ENCODE data around the gene OTUD1. TPM values are rescaled to one million over a fixed set of nuclear protein-coding genes. Genes with fewer than 3 reads are reported as not detected.

The OTUD1 gene
- total RNA-seq, 3 donors from 2014 or later: 14.3 to 19.9 (median 19.6) TPM

DNA sequence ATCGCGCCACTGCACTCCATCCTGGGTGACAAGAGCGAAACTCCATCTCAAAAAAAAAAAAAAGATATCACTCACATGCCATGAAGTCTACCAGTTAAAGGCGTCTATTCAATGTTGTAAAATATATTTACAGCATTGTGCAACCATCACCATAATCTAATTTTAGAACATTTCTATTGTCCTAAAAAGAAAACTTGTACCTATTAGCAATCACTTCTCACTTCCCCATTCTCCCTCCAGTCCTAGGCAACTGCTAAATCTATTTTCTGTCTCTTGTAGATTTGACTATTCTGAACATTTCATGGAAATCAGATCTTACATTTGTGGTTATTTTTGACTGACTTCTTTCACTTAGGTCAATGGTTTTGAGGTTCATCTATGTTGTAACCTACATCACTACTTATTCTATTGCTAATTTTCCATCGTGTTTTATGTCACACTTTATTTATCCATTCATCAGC lies 25.2 kb upstream of the OTUD1 start:
- Mint-ChIP-seq H3K9me3 (no peaks in the 10 kb centered on the region), H3K4me1 (ENCODE audit: low read depth) (peaks cover 21% of the 10 kb centered on the region), H3K4me3 (no peak overlapping the region), H3K36me3 (ENCODE audit: insufficient read depth) (no peaks in the 10 kb centered on the region), H3K27me3 (ENCODE audit: low read depth) (no peaks in the 10 kb centered on the region)
- DNase-seq: no peak
- ATAC-seq: peak in 1 of 2 donors; percentile 48

DNA sequence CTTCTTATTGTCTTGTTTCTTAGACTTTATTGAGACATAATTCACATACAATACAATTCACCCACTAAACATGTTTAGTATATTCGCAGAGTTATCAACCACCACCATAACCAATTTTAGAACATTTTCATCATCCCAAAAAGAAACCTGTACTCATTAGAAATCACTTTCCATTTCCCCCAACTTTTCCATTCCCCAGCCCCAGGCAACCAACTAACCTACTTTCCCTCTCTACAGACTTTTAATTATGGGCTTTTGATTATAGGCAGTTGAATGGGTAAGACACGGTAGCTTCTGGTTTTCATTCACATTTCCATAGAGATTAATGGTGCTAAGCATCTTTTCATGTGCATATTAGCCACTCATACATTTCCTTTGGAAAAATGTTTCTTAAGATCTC lies 24.2 kb upstream of the OTUD1 start:
- H3K4me3 Mint-ChIP-seq: no peak overlapping the region
- no peak for DNase-seq
- H3K36me3 Mint-ChIP-seq (ENCODE audit: insufficient read depth): no peaks in the 10 kb centered on the region
- H3K9me3 Mint-ChIP-seq: no peaks in the 10 kb centered on the region
- H3K4me1 Mint-ChIP-seq (ENCODE audit: low read depth): peaks cover 21% of the 10 kb centered on the region
- no peaks in the 10 kb centered on the region for H3K27me3 Mint-ChIP-seq (ENCODE audit: low read depth)
- ATAC-seq: no peak

DNA sequence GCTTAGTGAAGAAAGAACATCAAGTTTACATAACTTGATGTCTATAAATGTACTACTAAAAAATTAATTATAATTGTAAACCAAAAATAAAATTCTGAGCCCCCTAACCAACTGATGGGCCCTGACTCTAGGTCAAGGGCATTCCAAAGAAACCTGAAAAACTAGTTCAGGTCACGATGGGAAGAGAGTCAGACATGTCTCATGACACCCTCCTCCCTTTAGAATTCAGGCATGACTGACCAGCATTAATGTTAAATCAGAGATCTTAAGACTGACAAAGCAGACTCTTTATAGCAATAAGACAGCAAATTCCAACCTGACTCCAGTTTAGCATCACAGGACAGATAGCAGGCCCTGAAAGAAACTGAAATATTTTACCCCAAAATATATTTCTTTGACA lies 21.6 kb upstream of the OTUD1 start:
- no peaks in the 10 kb centered on the region for H3K27me3 Mint-ChIP-seq (ENCODE audit: low read depth)
- DNase-seq: no peak
- no peaks in the 10 kb centered on the region for H3K9me3 Mint-ChIP-seq
- no peaks in the 10 kb centered on the region for H3K36me3 Mint-ChIP-seq (ENCODE audit: insufficient read depth)
- no peak for ATAC-seq
- no peak overlapping the region for H3K4me3 Mint-ChIP-seq
- H3K4me1 Mint-ChIP-seq (ENCODE audit: low read depth): peaks cover 17% of the 10 kb centered on the region

DNA sequence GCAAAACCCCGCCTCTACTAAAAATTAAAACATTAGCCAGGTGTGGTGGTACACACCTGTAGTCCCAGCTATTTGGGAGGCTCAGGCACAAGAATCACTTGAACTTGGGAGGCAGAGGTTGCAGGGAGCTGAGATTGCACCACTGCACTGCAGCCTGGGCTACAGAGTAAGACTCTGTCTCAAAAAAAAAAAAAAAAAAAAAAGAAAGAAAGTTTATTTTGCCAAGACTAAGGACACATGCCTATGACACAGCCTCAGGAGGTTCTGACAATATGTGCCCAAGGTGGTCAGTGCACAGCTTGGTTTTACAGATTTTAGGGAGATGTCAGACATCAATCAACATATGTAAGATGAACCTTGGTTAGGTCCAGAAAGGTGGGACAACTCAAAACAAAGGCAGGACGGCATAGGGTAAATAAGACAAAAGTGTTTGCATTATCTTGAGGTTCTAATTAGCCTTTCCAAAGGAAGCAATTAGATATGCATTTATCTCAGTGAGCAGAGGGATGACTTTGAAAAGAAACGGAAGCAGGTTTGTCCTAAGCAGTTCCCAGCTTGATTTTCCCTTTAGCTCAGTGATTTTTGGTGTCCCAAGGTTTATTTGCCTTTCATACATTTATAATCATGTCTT lies 20.7 kb upstream of the OTUD1 start:
- no peak overlapping the region for H3K4me3 Mint-ChIP-seq
- no peaks in the 10 kb centered on the region for H3K9me3 Mint-ChIP-seq
- H3K36me3 Mint-ChIP-seq (ENCODE audit: insufficient read depth): no peaks in the 10 kb centered on the region
- peaks cover 11% of the 10 kb centered on the region for H3K4me1 Mint-ChIP-seq (ENCODE audit: low read depth)
- H3K27me3 Mint-ChIP-seq (ENCODE audit: low read depth): peaks cover 2% of the 10 kb centered on the region
- no peak for DNase-seq
- ATAC-seq: no peak

DNA sequence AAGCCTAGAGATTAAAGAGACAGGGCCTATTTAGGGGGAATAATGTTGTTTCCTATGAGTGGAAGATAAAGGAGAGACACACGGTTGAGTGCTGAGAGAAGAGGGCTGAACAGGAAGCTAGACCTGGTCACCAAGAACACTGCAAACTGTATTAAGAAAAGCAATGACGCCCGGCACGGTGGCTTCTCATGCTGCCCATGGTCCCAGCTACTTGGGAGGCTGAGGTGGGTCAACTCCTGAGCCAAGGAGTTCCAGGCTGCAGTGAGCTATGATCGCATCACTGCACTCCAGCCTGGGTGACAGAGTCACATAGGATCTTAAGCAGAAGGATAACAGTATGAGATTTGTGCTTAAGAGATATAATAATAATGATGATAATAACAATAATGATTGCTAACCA lies 19.7 kb upstream of the OTUD1 start:
- DNase-seq: no peak
- Mint-ChIP-seq H3K4me3 (no peak overlapping the region), H3K9me3 (no peaks in the 10 kb centered on the region), H3K36me3 (ENCODE audit: insufficient read depth) (no peaks in the 10 kb centered on the region), H3K4me1 (ENCODE audit: low read depth) (peaks cover 6% of the 10 kb centered on the region), H3K27me3 (ENCODE audit: low read depth) (peaks cover 3% of the 10 kb centered on the region)
- ATAC-seq: no peak

DNA sequence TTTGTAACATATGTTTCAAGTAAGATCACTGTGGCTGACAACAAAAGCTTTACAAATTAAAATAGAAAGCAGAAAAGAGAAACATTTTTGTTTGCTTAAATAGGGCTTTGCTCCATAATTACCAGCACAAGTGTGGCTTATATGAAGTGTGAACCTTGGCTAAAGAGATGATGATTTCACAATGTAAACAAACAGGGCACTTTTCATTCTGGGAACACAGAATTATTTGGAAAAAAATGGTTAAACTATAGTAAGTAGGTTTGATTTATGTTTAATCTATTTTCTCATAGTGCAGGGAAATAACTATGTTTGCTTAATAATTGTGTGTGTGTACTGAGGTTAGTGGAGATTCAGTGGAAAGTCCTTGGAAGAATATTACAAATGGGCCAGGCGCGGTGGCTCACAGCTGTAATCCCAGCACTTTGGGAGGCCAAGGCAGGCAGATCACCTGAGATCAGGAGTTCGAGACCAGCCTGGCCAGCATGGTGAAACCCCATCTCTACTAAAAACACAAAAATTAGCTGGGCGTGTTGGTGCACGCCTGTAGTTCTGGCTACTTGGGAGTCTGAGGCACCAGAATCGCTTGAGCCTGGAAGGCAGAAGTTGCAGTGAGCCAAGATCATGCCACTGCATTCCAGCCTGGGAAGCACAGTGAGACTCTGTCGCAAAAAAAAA lies 19.1 kb upstream of the OTUD1 start:
- ATAC-seq: no peak
- no peak for DNase-seq
- peaks cover 3% of the 10 kb centered on the region for H3K27me3 Mint-ChIP-seq (ENCODE audit: low read depth)
- no peaks in the 10 kb centered on the region for H3K9me3 Mint-ChIP-seq
- no peak overlapping the region for H3K4me3 Mint-ChIP-seq
- no peaks in the 10 kb centered on the region for H3K36me3 Mint-ChIP-seq (ENCODE audit: insufficient read depth)
- peaks cover 2% of the 10 kb centered on the region for H3K4me1 Mint-ChIP-seq (ENCODE audit: low read depth)

DNA sequence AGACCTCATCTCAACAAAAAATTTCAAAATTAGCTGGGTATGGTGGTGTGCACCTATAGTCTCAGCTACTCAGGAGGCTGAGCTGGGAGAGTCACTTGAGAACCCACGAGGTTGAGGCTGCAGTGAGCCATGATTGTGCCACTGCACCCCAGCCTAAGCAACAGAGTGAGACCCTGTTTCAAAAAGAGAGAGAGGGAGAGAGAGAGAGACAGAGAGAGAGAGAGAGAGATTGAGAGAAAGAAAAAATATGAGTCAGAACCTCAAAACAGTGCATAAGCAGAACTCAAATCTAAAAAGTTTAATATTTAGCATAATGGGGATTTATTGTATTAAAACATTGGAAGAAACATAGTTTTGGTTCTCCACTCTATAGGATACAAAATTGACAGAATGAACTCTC lies 17.5 kb upstream of the OTUD1 start:
- Mint-ChIP-seq H3K4me1 (ENCODE audit: low read depth) (no peaks in the 10 kb centered on the region), H3K4me3 (no peak overlapping the region)

DNA sequence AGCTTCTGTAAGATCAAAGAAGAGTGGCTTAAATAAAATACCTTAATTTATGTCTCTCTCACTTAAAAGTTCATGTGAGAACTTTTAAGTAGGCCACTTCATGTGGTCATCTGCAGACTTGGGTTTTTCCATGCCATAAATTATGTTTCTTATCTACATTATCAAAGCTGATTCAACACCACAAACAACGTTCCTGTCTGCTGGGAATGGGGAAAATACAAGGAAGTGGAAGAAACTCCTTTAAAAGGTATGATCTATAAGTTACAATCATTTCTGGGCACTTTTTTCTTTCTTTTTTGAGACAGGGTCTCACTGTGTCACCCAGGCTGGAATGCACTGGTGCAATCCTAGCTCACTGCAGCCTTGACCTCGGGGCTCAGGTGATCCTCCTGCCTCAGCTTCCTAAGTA lies 16.9 kb upstream of the OTUD1 start:
- DNase-seq (no peak), ATAC-seq (no peak)
- no peaks in the 10 kb centered on the region for H3K36me3 Mint-ChIP-seq (ENCODE audit: insufficient read depth)
- H3K27me3 Mint-ChIP-seq (ENCODE audit: low read depth): peaks cover 3% of the 10 kb centered on the region
- H3K9me3 Mint-ChIP-seq: no peaks in the 10 kb centered on the region
- H3K4me3 Mint-ChIP-seq: no peak overlapping the region
- no peaks in the 10 kb centered on the region for H3K4me1 Mint-ChIP-seq (ENCODE audit: low read depth)

More for the DNA sequence above, 17.5 kb upstream of the OTUD1 start:
- no peak for DNase-seq
- ATAC-seq: no peak
- Mint-ChIP-seq H3K36me3 (ENCODE audit: insufficient read depth) (no peaks in the 10 kb centered on the region), H3K9me3 (no peaks in the 10 kb centered on the region), H3K27me3 (ENCODE audit: low read depth) (peaks cover 3% of the 10 kb centered on the region)

DNA sequence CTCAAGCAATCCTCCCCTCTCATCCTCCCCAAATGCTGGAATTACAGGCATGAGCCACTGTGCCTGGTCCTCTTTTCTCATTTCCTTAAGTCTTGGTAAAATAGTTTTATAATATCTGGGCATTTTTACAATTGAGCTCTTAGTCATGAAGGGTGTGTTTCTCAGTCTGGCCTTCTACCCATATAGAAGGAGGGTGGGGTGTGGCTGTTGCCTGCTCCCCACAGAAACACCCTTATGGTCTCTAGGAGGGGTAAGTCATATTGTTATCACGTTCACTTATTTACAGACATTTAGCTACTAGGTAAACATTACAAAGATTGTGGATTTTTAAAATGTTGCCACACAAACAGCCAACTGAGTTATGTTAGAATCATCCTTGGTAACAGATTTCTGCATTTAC lies 6.7 kb upstream of the OTUD1 start:
- no peaks in the 10 kb centered on the region for H3K36me3 Mint-ChIP-seq (ENCODE audit: insufficient read depth)
- DNase-seq: no peak
- no peaks in the 10 kb centered on the region for H3K27me3 Mint-ChIP-seq (ENCODE audit: low read depth)
- no peaks in the 10 kb centered on the region for H3K9me3 Mint-ChIP-seq
- no peak for ATAC-seq
- H3K4me1 Mint-ChIP-seq (ENCODE audit: low read depth): no peaks in the 10 kb centered on the region
- no peak overlapping the region for H3K4me3 Mint-ChIP-seq

DNA sequence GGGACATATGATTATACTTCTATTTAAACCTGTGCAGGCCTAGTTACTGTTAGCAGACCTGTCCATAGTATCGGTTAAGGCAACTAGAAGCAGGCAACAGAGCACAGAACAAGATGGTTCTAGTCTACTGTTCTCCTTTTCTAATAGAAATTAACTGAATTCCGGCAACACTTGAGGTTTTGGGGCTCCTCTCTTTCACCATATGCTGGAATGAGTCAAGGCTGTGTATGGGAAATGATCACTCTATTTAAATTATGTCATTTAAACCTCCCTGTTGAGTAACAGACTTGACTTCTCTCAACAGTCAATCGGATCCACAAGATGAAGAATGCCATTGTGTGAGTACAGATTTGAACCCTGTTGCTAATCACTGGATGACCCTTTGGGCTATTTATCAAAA lies 6.2 kb upstream of the OTUD1 start:
- Mint-ChIP-seq H3K4me1 (ENCODE audit: low read depth) (no peaks in the 10 kb centered on the region), H3K36me3 (ENCODE audit: insufficient read depth) (no peaks in the 10 kb centered on the region), H3K27me3 (ENCODE audit: low read depth) (no peaks in the 10 kb centered on the region), H3K4me3 (no peak overlapping the region), H3K9me3 (no peaks in the 10 kb centered on the region)
- DNase-seq: no peak
- no peak for ATAC-seq

DNA sequence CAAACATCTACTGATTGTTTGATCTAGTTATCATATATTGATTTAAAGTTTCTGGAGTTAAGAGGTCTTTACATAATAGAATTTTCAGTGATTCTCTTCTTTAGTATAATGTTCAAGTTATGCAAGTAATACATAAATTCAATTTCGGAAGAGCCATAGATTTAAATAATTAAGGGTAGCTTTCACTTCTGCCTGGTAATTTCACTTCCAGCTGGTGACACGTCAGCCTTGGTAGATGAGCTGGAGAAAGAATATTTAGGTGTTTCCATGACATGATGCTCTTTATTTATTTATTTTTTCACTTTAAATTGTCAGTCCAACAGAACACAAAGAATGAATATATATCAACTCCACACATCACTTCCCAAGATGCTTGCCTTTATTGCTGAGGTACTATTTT lies 5.2 kb upstream of the OTUD1 start:
- Mint-ChIP-seq H3K27me3 (ENCODE audit: low read depth) (no peaks in the 10 kb centered on the region), H3K9me3 (no peaks in the 10 kb centered on the region), H3K4me1 (ENCODE audit: low read depth) (peaks cover 5% of the 10 kb centered on the region), H3K36me3 (ENCODE audit: insufficient read depth) (no peaks in the 10 kb centered on the region), H3K4me3 (no peak overlapping the region)
- DNase-seq: no peak
- ATAC-seq: no peak

DNA sequence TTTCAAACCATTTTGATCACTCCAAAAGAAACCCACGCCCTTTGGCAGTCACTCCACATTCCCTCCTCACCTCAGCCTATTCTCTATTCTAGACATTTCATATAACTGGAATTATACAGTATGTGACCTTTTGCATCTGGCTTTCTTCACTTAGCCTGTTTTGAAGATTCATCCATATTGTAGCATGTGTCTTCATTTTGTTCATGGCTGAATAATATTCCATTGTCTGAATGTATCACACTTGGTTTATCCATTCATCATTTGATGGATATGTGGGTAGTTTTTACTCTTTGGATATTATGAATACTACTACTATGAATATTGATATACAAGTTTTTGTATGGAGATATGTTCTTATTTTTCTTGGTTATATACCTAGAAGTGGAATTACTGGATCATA lies 3.5 kb upstream of the OTUD1 start:
- Mint-ChIP-seq H3K27me3 (ENCODE audit: low read depth) (no peaks in the 10 kb centered on the region), H3K9me3 (no peaks in the 10 kb centered on the region), H3K4me1 (ENCODE audit: low read depth) (peaks cover 6% of the 10 kb centered on the region), H3K4me3 (no peak overlapping the region), H3K36me3 (ENCODE audit: insufficient read depth) (no peaks in the 10 kb centered on the region)
- DNase-seq (no peak), ATAC-seq (no peak)

DNA sequence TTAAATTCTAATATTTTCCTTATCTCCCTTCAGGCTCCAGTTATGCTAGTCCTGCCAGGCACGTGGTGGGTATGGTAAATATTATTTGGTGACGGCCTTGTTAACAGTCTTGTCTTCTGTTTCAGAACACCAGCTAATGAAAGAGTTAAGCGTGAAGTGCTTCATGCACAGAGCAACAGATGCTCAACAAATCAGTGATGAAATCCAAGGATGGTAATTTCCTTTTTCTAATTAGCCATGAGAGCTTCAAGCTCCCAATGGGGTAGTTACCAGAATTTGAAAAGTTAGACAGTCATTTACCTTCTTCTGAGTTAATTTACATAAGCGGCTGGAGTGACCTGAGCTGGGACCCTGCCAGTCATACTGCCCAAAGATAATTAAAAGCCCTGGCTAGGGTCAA lies 1.9 kb upstream of the OTUD1 start:
- H3K36me3 Mint-ChIP-seq (ENCODE audit: insufficient read depth): peaks cover 6% of the 10 kb centered on the region
- no peak for ATAC-seq

DNA sequence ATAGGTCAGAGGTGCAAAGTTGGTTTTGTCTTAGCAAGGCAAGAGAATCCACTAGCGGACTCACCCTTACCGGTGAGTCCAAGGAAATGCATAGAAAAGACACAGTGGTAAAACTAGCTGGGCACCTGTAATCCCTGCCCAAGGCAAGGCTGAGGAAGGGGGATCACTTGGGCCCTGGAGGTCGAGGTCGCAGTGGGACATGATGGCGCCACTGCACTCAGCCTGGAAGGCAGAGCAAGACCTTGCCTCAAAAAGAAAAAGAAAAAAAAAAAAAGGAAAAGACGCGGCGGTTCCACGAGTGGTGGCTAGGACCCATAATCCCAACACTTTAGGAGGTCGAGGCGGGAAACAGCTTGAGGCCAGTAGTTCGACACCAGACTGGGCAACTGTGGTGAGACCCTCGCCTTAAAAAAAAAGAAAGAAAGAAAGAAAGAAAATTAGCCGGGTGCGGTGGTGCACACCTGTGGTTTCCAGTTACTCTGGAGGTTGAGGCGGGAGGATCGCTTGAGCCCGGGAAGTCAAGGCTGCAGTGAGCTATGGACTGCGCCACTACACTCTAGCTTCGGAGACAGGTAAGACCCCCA lies 820 bp upstream of the OTUD1 start:
- Mint-ChIP-seq H3K36me3 (ENCODE audit: insufficient read depth) (peaks cover 10% of the 10 kb centered on the region), H3K4me3 (peak overlapping the region; percentile 80), H3K27me3 (ENCODE audit: low read depth) (no peaks in the 10 kb centered on the region), H3K4me1 (ENCODE audit: low read depth) (peaks cover 33% of the 10 kb centered on the region), H3K9me3 (no peaks in the 10 kb centered on the region)
- no peak for DNase-seq
- no peak for ATAC-seq

More for the DNA sequence above, 1.9 kb upstream of the OTUD1 start:
- DNase-seq: no peak
- Mint-ChIP-seq H3K9me3 (no peaks in the 10 kb centered on the region), H3K4me1 (ENCODE audit: low read depth) (peaks cover 22% of the 10 kb centered on the region), H3K4me3 (no peak overlapping the region), H3K27me3 (ENCODE audit: low read depth) (no peaks in the 10 kb centered on the region)

DNA sequence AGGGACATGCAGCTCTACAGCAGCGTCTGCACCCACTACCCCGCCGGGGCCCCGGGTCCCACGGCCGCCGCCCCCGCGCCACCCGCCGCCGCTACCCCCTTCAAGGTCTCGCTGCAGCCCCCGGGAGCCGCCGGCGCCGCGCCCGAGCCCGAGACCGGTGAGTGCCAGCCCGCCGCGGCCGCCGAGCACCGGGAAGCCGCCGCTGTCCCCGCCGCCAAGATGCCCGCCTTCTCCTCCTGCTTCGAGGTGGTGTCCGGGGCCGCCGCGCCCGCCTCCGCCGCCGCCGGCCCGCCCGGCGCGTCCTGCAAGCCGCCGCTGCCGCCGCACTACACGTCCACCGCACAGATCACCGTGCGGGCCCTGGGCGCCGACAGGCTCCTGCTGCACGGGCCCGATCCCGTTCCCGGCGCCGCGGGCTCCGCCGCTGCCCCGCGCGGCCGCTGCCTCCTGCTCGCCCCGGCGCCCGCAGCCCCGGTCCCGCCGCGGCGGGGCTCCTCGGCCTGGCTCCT lies 631 bp downstream of the OTUD1 start:
- Mint-ChIP-seq H3K27me3 (ENCODE audit: low read depth) (no peaks in the 10 kb centered on the region), H3K36me3 (ENCODE audit: insufficient read depth) (peaks cover 12% of the 10 kb centered on the region), H3K9me3 (no peaks in the 10 kb centered on the region), H3K4me1 (ENCODE audit: low read depth) (peaks cover 37% of the 10 kb centered on the region), H3K4me3 (peak overlapping the region; percentile 40)
- DNase-seq (no peak), ATAC-seq (peak; percentile 20)
